Measurements from ENCODE around the gene MMP25. TPM values are rescaled to one million over a fixed set of nuclear protein-coding genes. Genes with fewer than 3 reads are reported as not detected.

MMP25 gene
- total and polyA plus RNA-seq, 9 of the 15 experiments (the other 6 are each of a cell fraction or from before 2014, with no cell fraction given) = 0.03 to 0.04 TPM; not detected in 7

DNA sequence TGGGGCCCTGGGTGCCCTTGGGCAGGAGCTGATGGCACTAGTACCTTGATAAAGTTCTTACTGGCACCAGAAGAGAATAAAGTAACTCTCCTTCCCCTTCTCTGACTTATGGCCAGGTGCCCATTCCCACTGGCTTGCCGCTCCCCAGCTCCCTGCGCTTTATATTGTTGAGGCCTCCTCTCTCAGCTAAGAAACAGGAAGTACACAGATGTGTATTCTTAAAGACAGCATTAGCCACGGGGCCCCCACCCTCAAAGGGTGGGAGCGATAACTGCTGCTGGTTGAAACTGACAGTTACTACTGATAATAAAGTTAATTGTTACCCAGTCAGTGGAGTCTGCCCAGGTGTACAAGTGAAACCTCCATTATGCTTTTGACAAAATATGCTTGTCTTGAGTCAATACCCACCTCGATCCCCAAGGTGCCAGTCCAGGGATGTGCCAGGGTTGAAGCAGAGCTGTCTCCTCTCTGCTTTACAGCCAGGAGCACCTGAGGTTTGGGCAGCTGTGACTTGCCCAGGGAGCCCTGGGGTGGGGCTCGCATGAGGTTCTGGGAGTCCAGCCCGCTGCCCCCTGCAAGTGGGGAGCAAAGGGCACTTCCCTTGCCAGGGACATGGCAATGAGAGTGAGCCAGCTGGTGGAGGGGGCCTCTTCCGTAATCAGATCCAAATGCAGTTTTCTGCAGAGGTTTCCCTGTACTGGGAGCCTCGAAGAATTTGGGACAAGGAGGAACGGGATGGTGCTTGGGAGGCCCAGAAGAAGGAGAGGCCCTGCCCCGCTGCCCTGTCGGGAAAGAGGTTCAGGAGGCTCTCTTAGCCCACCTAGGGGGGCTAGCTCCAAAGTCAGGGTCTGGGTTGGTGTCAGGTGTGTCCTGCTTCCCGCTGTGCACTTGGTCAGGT lies 39.1 kb upstream of the MMP25 start (continued):
- no peak for TF ChIP-seq E2F1 (CRISPR knock-in tag; IDR thresholded peaks at IDR 0.05)
- TF ChIP-seq FOXK2 (conservative IDR thresholded peaks at IDR 0.05 in 1 of 2, IDR thresholded peaks at IDR 0.05 in 1 of 2; ENCODE audit: low read depth in 2 of 2) = peak; percentile 59 to 61
- peak; percentile 35; the same call in 1 of the 2 replicates for TF ChIP-seq POLR2G (IDR thresholded peaks at IDR 0.05; ENCODE audit: low read depth, low read length)
- TF ChIP-seq ZNF717 (CRISPR knock-in tag; IDR thresholded peaks at IDR 0.05) = 0 out of 2 replicates have a peak, but pooled peaks have one; percentile 20
- peak; percentile 89 for TF ChIP-seq SOX6 (IDR thresholded peaks at IDR 0.05)
- peak in 1 of 2 experiments; percentile 39 for TF ChIP-seq E2F6 (IDR thresholded peaks at IDR 0.05; ENCODE audit: borderline replicate concordance in 1 of 2, extremely low read depth in 1 of 2, insufficient read depth in 1 of 2, insufficient read length in 1 of 2, low read depth in 1 of 2, low read length in 1 of 2, poor library complexity in 1 of 2, severe bottlenecking in 1 of 2)
- TF ChIP-seq MYC (IDR thresholded peaks at IDR 0.05; ENCODE audit: low read depth, low read length) = peak; percentile 62
- TF ChIP-seq MYC (CRISPR knock-in tag; IDR thresholded peaks at IDR 0.05; ENCODE audit: borderline replicate concordance, low read depth) = no peak
- TF ChIP-seq ZNF639 (CRISPR knock-in tag; conservative IDR thresholded peaks at IDR 0.05 in 1 of 2, IDR thresholded peaks at IDR 0.05 in 1 of 2) = peak in 1 of 2 experiments; percentile 53; a peak in 1 of 4 replicates
- TF ChIP-seq CBFA2T2 (conservative IDR thresholded peaks at IDR 0.05) = 0 out of 2 replicates have a peak, but pooled peaks have one; percentile 25
- TF ChIP-seq ZFX (CRISPR knock-in tag; IDR thresholded peaks at IDR 0.05) = peak; percentile 66
- peak; percentile 52; the same call in 1 of the 2 replicates for TF ChIP-seq FOXM1 (IDR thresholded peaks at IDR 0.05; ENCODE audit: low read depth)
- TF ChIP-seq FOXM1 (CRISPR knock-in tag; IDR thresholded peaks at IDR 0.05; ENCODE audit: low read depth) = no peak
- TF ChIP-seq MITF (IDR thresholded peaks at IDR 0.05) = no peak
- TF ChIP-seq PHB (CRISPR knock-in tag; IDR thresholded peaks at IDR 0.05) = 0 out of 2 replicates have a peak, but pooled peaks have one; percentile 54
- TF ChIP-seq, protein P1, sequence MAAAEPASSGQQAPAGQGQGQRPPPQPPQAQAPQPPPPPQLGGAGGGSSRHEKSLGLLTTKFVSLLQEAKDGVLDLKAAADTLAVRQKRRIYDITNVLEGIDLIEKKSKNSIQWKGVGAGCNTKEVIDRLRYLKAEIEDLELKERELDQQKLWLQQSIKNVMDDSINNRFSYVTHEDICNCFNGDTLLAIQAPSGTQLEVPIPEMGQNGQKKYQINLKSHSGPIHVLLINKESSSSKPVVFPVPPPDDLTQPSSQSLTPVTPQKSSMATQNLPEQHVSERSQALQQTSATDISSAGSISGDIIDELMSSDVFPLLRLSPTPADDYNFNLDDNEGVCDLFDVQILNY (CRISPR knock-in tag; IDR thresholded peaks at IDR 0.05) = no peak
- no peak for TF ChIP-seq ZNF324 (CRISPR knock-in tag; IDR thresholded peaks at IDR 0.05)
- peak; percentile 7; the same call in 1 of the 2 replicates for TF ChIP-seq KLF6 (CRISPR knock-in tag; IDR thresholded peaks at IDR 0.05; ENCODE audit: borderline replicate concordance)
- TF ChIP-seq SREBF2 (CRISPR knock-in tag; IDR thresholded peaks at IDR 0.05) = no peak
- TF ChIP-seq ELF4 (CRISPR knock-in tag; IDR thresholded peaks at IDR 0.05) = 0 out of 2 replicates have a peak, but pooled peaks have one; percentile 4

Measured in K562 (cell line).